HepG2 (cell line): ENCODE measurements around the gene HNRNPA1L2. TPM values are rescaled to one million over a fixed set of nuclear protein-coding genes. Genes with fewer than 3 reads are reported as not detected.

Experiments used
- ETV6 ChIP-seq: sonication (generic); formaldehyde crosslinking; conservative IDR thresholded peaks from 2 replicates; pipeline ENCODE4 v1.4.0; 2020; ENCODE audit warnings: missing genetic modification reagents
- HOXA3 ChIP-seq: sonication (generic); formaldehyde crosslinking; IDR thresholded peaks from 2 replicates; pipeline ENCODE4 v1.5.0; 2020; ENCODE audit warnings: missing genetic modification reagents
- KLF6 ChIP-seq: IDR thresholded peaks from 2 replicates; pipeline ENCODE4 v1.8.0; 2016; ENCODE audit warnings: missing biosample characterization, missing genetic modification reagents
- NR2F1 ChIP-seq, 2 experiments: fragments of 450-650 bp in 1 of 2; formaldehyde crosslinking in 1 of 2; IDR thresholded peaks; 2 replicates each; pipeline versions ENCODE4 v1.5.0 to v1.6.1; 2016 to 2020; ENCODE audit warnings: mild to moderate bottlenecking in 1 of 2, missing compliant biosample characterization in 1 of 2, missing genetic modification reagents in 1 of 2, moderate library complexity in 1 of 2
- NR3C1 ChIP-seq: sonication (generic); formaldehyde crosslinking; IDR thresholded peaks from 2 replicates; pipeline ENCODE4 v1.4.0; 2020; ENCODE audit warnings: missing genetic modification reagents
- TBL1XR1 ChIP-seq: fragments of 150-350 bp; IDR thresholded peaks from 2 replicates; pipeline ENCODE4 v1.6.1; 2014; ENCODE audit warnings: borderline replicate concordance, low read length; ENCODE audit not compliant: partially characterized antibody
- THAP7 ChIP-seq: sonication (generic); formaldehyde crosslinking; IDR thresholded peaks from 2 replicates; pipeline ENCODE4 v1.8.1; 2023; ENCODE audit warnings: mild to moderate bottlenecking, missing genetic modification reagents
- ZMYM2 ChIP-seq: sonication (generic); formaldehyde crosslinking; IDR thresholded peaks from 2 replicates; pipeline ENCODE4 v1.8.0; 2022; ENCODE audit warnings: mild to moderate bottlenecking, missing genetic modification reagents
- ZNF225 ChIP-seq: sonication (generic); formaldehyde crosslinking; IDR thresholded peaks from 2 replicates; pipeline ENCODE4 v1.4.0; 2020; ENCODE audit warnings: mild to moderate bottlenecking, missing genetic modification reagents
- ZNF230 ChIP-seq: sonication (generic); formaldehyde crosslinking; IDR thresholded peaks from 2 replicates; pipeline ENCODE4 v1.4.0; 2020; ENCODE audit warnings: mild to moderate bottlenecking, missing genetic modification reagents
- ZNF24 ChIP-seq: fragments of 450-650 bp; IDR thresholded peaks from 2 replicates; pipeline ENCODE4 v1.6.1; 2017; ENCODE audit warnings: antibody characterized with exemption, mild to moderate bottlenecking
- ZNF260 ChIP-seq: sonication (generic); formaldehyde crosslinking; IDR thresholded peaks from 2 replicates; pipeline ENCODE4 v1.4.0; 2020; ENCODE audit warnings: missing genetic modification reagents, low read depth, mild to moderate bottlenecking, borderline replicate concordance
- ZNF329 ChIP-seq: sonication (generic); formaldehyde crosslinking; IDR thresholded peaks from 2 replicates; pipeline ENCODE4 v1.9.0; 2021; ENCODE audit warnings: low read depth, mild to moderate bottlenecking, missing genetic modification reagents
- ZNF781 ChIP-seq: sonication (generic); formaldehyde crosslinking; IDR thresholded peaks from 2 replicates; pipeline ENCODE4 v1.5.1; 2020; ENCODE audit warnings: borderline replicate concordance, mild to moderate bottlenecking, missing genetic modification reagents; ENCODE audit errors: not compliant biosample characterization
- polyA plus RNA-seq, 8 experiments: library from polyadenylated mRNA; depleted of rRNA in 3 of 8; stranded (reverse) in 7 of 8; unstranded in 1 of 8; fragments of >200 nt; fragmentation: Illumina TruSeq in 4 of 8; extraction: Trizol in 4 of 8; gene quantifications; 2 replicates each; pipeline versions ENCODE4 v1.2.1 to v1.2.3, GENCODE V29; 2011 to 2016; ENCODE audit warnings: low read depth in 4 of 8, missing spikeins in 1 of 8, mixed read lengths in 1 of 8; ENCODE audit not compliant: insufficient read depth in 1 of 8
- total RNA-seq, 5 experiments: library from RNA; depleted of rRNA; stranded (reverse); fragments of >200 nt; fragmentation: Illumina TruSeq; extraction: Trizol; gene quantifications; 2 replicates each; pipeline ENCODE4 v1.2.3, GENCODE V29; 2016; ENCODE audit warnings: low read depth in 1 of 5
- TF ChIP-seq, protein P1 (sequence below): sonication (generic); formaldehyde crosslinking; IDR thresholded peaks from 2 replicates; pipeline ENCODE4 v1.4.0; 2020; ENCODE audit warnings: missing genetic modification reagents
- TF ChIP-seq, protein P2 (sequence below): sonication (generic); formaldehyde crosslinking; IDR thresholded peaks from 2 replicates; pipeline ENCODE4 v1.8.1; 2022; ENCODE audit warnings: low read depth, mild to moderate bottlenecking, missing genetic modification reagents

Gene HNRNPA1L2
- total and polyA plus RNA-seq, 2 of the 13 experiments (the other 11 are each of a cell fraction or from before 2014, with no cell fraction given), result 3.6 to 7.1 TPM

GRCh38 chr13:52617070-52618060 lies 24.9 kb upstream of the HNRNPA1L2 start (continued):
- TF ChIP-seq KLF6 (0 out of 2 replicates have a peak, but pooled peaks have one; percentile 63), NR2F1 (CRISPR knock-in tag; IDR thresholded peaks at IDR 0.05) (no peak), HOXA3 (CRISPR knock-in tag) (peak; percentile 82), ZNF329 (peak; percentile 31), ETV6 (CRISPR knock-in tag) (no peak; the same call in 1 of the 2 replicates), ZNF225 (0 out of 2 replicates have a peak, but pooled peaks have one; percentile 76), ZNF24 (0 out of 2 replicates have a peak, but pooled peaks have one; percentile 38), NR3C1 (CRISPR knock-in tag) (no peak), TBL1XR1 (peak; percentile 75), ZMYM2 (CRISPR knock-in tag) (0 out of 2 replicates have a peak, but pooled peaks have one; percentile 15), ZNF230 (CRISPR knock-in tag) (peak; percentile 86), ZNF781 (CRISPR knock-in tag) (peak; percentile 27), THAP7 (CRISPR knock-in tag) (0 out of 2 replicates have a peak, but pooled peaks have one; percentile 62), ZNF260 (CRISPR knock-in tag) (no peak)
- TF ChIP-seq, protein P1, sequence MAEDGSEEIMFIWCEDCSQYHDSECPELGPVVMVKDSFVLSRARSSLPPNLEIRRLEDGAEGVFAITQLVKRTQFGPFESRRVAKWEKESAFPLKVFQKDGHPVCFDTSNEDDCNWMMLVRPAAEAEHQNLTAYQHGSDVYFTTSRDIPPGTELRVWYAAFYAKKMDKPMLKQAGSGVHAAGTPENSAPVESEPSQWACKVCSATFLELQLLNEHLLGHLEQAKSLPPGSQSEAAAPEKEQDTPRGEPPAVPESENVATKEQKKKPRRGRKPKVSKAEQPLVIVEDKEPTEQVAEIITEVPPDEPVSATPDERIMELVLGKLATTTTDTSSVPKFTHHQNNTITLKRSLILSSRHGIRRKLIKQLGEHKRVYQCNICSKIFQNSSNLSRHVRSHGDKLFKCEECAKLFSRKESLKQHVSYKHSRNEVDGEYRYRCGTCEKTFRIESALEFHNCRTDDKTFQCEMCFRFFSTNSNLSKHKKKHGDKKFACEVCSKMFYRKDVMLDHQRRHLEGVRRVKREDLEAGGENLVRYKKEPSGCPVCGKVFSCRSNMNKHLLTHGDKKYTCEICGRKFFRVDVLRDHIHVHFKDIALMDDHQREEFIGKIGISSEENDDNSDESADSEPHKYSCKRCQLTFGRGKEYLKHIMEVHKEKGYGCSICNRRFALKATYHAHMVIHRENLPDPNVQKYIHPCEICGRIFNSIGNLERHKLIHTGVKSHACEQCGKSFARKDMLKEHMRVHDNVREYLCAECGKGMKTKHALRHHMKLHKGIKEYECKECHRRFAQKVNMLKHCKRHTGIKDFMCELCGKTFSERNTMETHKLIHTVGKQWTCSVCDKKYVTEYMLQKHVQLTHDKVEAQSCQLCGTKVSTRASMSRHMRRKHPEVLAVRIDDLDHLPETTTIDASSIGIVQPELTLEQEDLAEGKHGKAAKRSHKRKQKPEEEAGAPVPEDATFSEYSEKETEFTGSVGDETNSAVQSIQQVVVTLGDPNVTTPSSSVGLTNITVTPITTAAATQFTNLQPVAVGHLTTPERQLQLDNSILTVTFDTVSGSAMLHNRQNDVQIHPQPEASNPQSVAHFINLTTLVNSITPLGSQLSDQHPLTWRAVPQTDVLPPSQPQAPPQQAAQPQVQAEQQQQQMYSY, result no peak
- TF ChIP-seq, protein P2, sequence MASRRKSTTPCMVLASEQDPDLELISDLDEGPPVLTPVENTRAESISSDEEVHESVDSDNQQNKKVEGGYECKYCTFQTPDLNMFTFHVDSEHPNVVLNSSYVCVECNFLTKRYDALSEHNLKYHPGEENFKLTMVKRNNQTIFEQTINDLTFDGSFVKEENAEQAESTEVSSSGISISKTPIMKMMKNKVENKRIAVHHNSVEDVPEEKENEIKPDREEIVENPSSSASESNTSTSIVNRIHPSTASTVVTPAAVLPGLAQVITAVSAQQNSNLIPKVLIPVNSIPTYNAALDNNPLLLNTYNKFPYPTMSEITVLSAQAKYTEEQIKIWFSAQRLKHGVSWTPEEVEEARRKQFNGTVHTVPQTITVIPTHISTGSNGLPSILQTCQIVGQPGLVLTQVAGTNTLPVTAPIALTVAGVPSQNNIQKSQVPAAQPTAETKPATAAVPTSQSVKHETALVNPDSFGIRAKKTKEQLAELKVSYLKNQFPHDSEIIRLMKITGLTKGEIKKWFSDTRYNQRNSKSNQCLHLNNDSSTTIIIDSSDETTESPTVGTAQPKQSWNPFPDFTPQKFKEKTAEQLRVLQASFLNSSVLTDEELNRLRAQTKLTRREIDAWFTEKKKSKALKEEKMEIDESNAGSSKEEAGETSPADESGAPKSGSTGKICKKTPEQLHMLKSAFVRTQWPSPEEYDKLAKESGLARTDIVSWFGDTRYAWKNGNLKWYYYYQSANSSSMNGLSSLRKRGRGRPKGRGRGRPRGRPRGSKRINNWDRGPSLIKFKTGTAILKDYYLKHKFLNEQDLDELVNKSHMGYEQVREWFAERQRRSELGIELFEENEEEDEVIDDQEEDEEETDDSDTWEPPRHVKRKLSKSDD (CRISPR knock-in tag), result 0 out of 2 replicates have a peak, but pooled peaks have one; percentile 53
